Osteocyte (in vitro differentiated cells): ENCODE results near the gene NCAM2. TPM values are rescaled to one million over a fixed set of nuclear protein-coding genes. Genes with fewer than 3 reads are reported as not detected.

ENCODE experiments used
- DNase-seq: peaks from one replicate; pipeline ENCODE4 v3.0.0; 2021; ENCODE audit warnings: mixed read lengths; ENCODE audit not compliant: unreplicated experiment; ENCODE audit errors: extremely low spot score
- H3K27ac Mint-ChIP-seq: one replicate; pipeline ENCODE4 v1.8.0; 2021; ENCODE audit warnings: mild to moderate bottlenecking, mixed read lengths; ENCODE audit not compliant: unreplicated experiment
- H3K27me3 Mint-ChIP-seq: one replicate; pipeline ENCODE4 v1.8.0; 2021; ENCODE audit warnings: mixed read lengths; ENCODE audit not compliant: unreplicated experiment
- H3K36me3 Mint-ChIP-seq: one replicate; pipeline ENCODE4 v1.8.0; 2021; ENCODE audit warnings: mixed read lengths; ENCODE audit not compliant: unreplicated experiment
- H3K4me1 Mint-ChIP-seq: one replicate; pipeline ENCODE4 v1.8.0; 2021; ENCODE audit warnings: mixed read lengths; ENCODE audit not compliant: unreplicated experiment
- H3K4me3 Mint-ChIP-seq: one replicate; pipeline ENCODE4 v1.8.0; 2021; ENCODE audit warnings: mild to moderate bottlenecking, moderate library complexity, mixed read lengths; ENCODE audit not compliant: unreplicated experiment
- H3K9me3 Mint-ChIP-seq: one replicate; pipeline ENCODE4 v1.8.0; 2021; ENCODE audit warnings: mixed read lengths; ENCODE audit not compliant: unreplicated experiment
- total RNA-seq: library from RNA; stranded (reverse); gene quantifications from 2 replicates; pipeline ENCODE4 v1.2.1, GENCODE V29; 2021
- TF ChIP-seq, protein P1 (sequence below): fragments of 200-600 bp; sonication (generic); IDR thresholded peaks from 2 replicates; pipeline ENCODE4 v1.5.0; 2021; ENCODE audit warnings: antibody characterized with exemption, mild to moderate bottlenecking, moderate library complexity

The NCAM2 gene
- total RNA-seq, 1 donor from 2014 or later: 121 TPM

DNA sequence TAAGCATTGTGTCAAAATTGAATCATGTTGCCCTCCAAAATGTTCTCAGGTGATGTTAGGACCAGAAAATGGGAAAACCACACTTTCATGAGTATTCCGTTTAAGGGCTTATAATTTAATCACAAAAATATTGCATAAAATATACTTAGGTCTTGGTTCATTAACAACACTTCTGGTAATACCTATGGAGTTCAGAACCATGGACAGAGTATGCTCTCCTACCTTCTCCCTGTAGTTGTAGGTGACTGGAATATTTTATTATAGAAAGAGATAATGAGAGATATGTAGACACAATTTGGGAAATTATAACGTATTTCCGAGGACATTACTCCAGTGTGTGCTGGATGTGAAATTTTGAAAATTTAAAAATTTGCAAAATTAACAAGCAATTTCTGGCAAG, 232.5 kb downstream of the NCAM2 start:
- Mint-ChIP-seq H3K27ac (no peak overlapping the region), H3K27me3 (no peaks in the 10 kb centered on the region), H3K36me3 (no peaks in the 10 kb centered on the region), H3K4me3 (no peak overlapping the region), H3K9me3 (no peaks in the 10 kb centered on the region), H3K4me1 (peaks cover 11% of the 10 kb centered on the region)
- no peak for DNase-seq
- TF ChIP-seq, protein P1, sequence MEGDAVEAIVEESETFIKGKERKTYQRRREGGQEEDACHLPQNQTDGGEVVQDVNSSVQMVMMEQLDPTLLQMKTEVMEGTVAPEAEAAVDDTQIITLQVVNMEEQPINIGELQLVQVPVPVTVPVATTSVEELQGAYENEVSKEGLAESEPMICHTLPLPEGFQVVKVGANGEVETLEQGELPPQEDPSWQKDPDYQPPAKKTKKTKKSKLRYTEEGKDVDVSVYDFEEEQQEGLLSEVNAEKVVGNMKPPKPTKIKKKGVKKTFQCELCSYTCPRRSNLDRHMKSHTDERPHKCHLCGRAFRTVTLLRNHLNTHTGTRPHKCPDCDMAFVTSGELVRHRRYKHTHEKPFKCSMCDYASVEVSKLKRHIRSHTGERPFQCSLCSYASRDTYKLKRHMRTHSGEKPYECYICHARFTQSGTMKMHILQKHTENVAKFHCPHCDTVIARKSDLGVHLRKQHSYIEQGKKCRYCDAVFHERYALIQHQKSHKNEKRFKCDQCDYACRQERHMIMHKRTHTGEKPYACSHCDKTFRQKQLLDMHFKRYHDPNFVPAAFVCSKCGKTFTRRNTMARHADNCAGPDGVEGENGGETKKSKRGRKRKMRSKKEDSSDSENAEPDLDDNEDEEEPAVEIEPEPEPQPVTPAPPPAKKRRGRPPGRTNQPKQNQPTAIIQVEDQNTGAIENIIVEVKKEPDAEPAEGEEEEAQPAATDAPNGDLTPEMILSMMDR: no peak

DNA sequence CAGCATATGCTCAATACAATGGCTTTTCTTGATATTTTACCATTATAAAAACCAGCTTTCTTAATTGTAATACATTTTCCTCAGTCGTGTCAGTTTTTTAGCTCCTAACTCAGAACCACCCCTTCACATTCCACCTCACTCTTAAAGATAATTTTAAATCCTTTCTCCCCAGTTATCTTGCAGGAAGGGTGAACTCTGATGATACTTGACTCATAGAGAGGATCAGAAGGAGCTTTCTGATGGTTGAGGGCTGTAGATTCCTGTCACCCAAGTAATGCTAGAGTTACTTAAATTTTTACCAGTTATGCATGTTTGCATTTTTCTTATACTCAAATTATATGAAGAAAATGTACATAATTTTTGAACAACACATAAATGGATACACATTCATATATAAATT, 233.7 kb downstream of the NCAM2 start:
- Mint-ChIP-seq H3K27ac (no peak overlapping the region), H3K9me3 (no peaks in the 10 kb centered on the region), H3K4me1 (peaks cover 11% of the 10 kb centered on the region), H3K36me3 (no peaks in the 10 kb centered on the region), H3K27me3 (no peaks in the 10 kb centered on the region), H3K4me3 (no peak overlapping the region)
- DNase-seq: no peak
- TF ChIP-seq, protein P1: no peak

DNA sequence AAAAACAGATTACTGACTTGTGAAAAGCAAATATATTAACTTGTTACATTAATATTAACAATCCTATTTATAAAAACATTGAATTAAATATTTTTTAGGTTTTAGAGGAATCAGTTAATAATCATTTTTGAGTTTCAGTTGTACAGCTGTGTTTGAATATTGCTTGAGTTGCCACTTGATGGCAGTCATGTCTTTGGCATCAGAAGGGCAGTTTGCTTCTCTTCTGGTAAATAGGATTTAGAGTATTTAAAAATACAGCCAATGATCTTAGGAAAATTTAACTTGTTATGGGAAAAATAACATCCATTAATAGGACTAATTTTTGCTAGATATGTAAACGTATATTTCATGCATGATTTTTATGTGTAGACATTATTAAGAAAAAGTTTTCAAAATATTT, 234.1 kb downstream of the NCAM2 start:
- TF ChIP-seq, protein P1: peak; percentile 74
- Mint-ChIP-seq H3K4me3 (no peak overlapping the region), H3K27ac (no peak overlapping the region), H3K9me3 (no peaks in the 10 kb centered on the region), H3K36me3 (no peaks in the 10 kb centered on the region), H3K27me3 (no peaks in the 10 kb centered on the region), H3K4me1 (peaks cover 11% of the 10 kb centered on the region)
- DNase-seq: no peak

DNA sequence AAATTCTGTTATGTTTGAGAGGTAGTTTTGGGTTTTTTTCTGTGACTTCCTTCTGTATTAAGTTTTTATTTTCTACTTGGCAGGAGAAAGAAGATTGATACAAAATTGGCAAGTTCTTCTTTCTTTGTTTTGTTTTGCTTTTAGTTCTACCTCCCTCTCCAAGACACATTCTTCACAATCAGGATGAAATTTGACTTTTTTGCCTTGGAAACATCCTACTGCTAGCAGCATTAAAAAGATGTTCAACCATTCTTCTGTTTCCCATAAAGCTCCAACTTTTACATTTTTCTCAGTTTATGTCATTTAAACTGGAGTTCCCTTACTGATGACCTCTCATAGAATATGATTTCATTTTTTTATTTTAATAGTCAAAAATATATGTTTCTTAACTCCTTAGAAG, 234.8 kb downstream of the NCAM2 start:
- H3K36me3 Mint-ChIP-seq: no peaks in the 10 kb centered on the region
- no peak for DNase-seq
- no peaks in the 10 kb centered on the region for H3K27me3 Mint-ChIP-seq
- TF ChIP-seq, protein P1: no peak
- peak overlapping the region; percentile 12 for H3K27ac Mint-ChIP-seq
- peaks cover 11% of the 10 kb centered on the region for H3K4me1 Mint-ChIP-seq
- no peaks in the 10 kb centered on the region for H3K9me3 Mint-ChIP-seq
- H3K4me3 Mint-ChIP-seq: no peak overlapping the region

DNA sequence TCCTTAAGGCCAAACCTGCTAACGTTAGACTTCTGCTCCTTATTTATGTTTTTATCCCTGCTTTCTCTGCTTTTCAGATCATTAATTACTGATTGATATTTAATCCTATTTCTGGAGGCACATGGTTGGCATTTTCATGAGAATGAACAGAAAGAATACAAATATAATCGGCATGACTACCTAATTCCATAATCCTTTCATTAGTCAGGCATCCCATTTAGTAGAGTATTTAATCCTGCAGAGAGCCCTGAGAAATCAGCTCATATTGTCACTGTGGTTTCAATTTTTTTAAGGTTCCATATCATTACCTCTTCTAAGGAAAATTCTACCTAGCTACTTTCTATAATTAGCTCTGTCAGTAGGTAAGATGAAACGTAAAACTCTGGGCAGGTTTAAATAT, 238.8 kb downstream of the NCAM2 start:
- H3K9me3 Mint-ChIP-seq: no peaks in the 10 kb centered on the region
- H3K4me1 Mint-ChIP-seq: peaks cover 10% of the 10 kb centered on the region

More for the DNA sequence above, 238.8 kb downstream of the NCAM2 start:
- no peak overlapping the region for H3K4me3 Mint-ChIP-seq
- DNase-seq: no peak
- no peaks in the 10 kb centered on the region for H3K27me3 Mint-ChIP-seq
- H3K36me3 Mint-ChIP-seq: no peaks in the 10 kb centered on the region
- H3K27ac Mint-ChIP-seq: no peak overlapping the region
- TF ChIP-seq, protein P1: no peak
